H9 (cell line): Measurements from ENCODE around the gene TNFSF4. TPM values are rescaled to one million over a fixed set of nuclear protein-coding genes. Genes with fewer than 3 reads are reported as not detected.

Source experiments
- DNase-seq: peaks from one replicate; pipeline ENCODE4 v3.0.0-alpha.2; 2017
- H2AFZ ChIP-seq: one replicate; pipeline ENCODE4 v1.6.1; 2013; ENCODE audit warnings: mild to moderate bottlenecking, low read length, control low read depth, moderate library complexity
- H2AK5ac ChIP-seq: 2 replicates; pipeline ENCODE4 v1.6.1; 2013; ENCODE audit warnings: low read length, control low read depth, mixed read lengths; ENCODE audit not compliant: insufficient read length
- H2BK120ac ChIP-seq: one replicate; pipeline ENCODE4 v1.6.1; 2013; ENCODE audit warnings: low read depth, mild to moderate bottlenecking, low read length, control low read depth, inconsistent platforms; ENCODE audit not compliant: poor library complexity, severe bottlenecking
- H2BK12ac ChIP-seq: 2 replicates; pipeline ENCODE4 v1.6.1; 2013; ENCODE audit warnings: low read length, control low read depth, mixed read lengths, low read depth; ENCODE audit not compliant: insufficient read length
- H2BK15ac ChIP-seq: 2 replicates; pipeline ENCODE4 v1.6.1; 2013; ENCODE audit warnings: low read depth, low read length, control low read depth
- H2BK20ac ChIP-seq: one replicate; pipeline ENCODE4 v1.6.1; 2013; ENCODE audit warnings: low read depth, mild to moderate bottlenecking, low read length, control low read depth, inconsistent platforms; ENCODE audit not compliant: poor library complexity, severe bottlenecking
- H2BK5ac ChIP-seq: 2 replicates; pipeline ENCODE4 v1.6.1; 2013; ENCODE audit warnings: low read length, control low read depth, mixed read lengths; ENCODE audit not compliant: insufficient read length
- H3K14ac ChIP-seq: 2 replicates; pipeline ENCODE4 v1.6.1; 2013; ENCODE audit warnings: low read length, control low read depth; ENCODE audit not compliant: insufficient read depth
- H3K18ac ChIP-seq: 2 replicates; pipeline ENCODE4 v1.6.1; 2013; ENCODE audit warnings: low read depth, mild to moderate bottlenecking, mixed read lengths, low read length, control low read depth; ENCODE audit not compliant: insufficient read length
- H3K23ac ChIP-seq: 2 replicates; pipeline ENCODE4 v1.6.1; 2013; ENCODE audit warnings: low read length, control low read depth, mixed read lengths, low read depth; ENCODE audit not compliant: insufficient read length
- H3K23me2 ChIP-seq: 2 replicates; pipeline ENCODE4 v1.6.1; 2013; ENCODE audit warnings: low read depth, mild to moderate bottlenecking, mixed read lengths, low read length, control low read depth; ENCODE audit not compliant: insufficient read length, poor library complexity, severe bottlenecking
- H3K27ac ChIP-seq: 2 replicates; pipeline ENCODE4 v1.5.1; 2013; ENCODE audit warnings: low read length, control low read depth, mixed read lengths, low read depth; ENCODE audit not compliant: insufficient read length
- H3K27me3 ChIP-seq: 2 replicates; pipeline ENCODE4 v1.6.1; 2013; ENCODE audit warnings: low read length, control low read depth, inconsistent platforms; ENCODE audit not compliant: insufficient read depth
- H3K4ac ChIP-seq: 2 replicates; pipeline ENCODE4 v1.6.1; 2013; ENCODE audit warnings: low read depth, mild to moderate bottlenecking, control low read depth, inconsistent platforms, low read length, moderate library complexity
- H3K4me1 ChIP-seq: 2 replicates; pipeline ENCODE4 v1.6.1; 2013; ENCODE audit warnings: low read length, control low read depth, inconsistent platforms; ENCODE audit not compliant: insufficient read depth
- H3K4me2 ChIP-seq: 2 replicates; pipeline ENCODE4 v1.6.1; 2013; ENCODE audit warnings: low read length, control low read depth, mixed read lengths; ENCODE audit not compliant: insufficient read length, insufficient read depth
- H3K56ac ChIP-seq: 2 replicates; pipeline ENCODE4 v1.6.1; 2013; ENCODE audit warnings: low read depth, mild to moderate bottlenecking, mixed read lengths, low read length, control low read depth; ENCODE audit not compliant: insufficient read length
- H3K79me1 ChIP-seq: 2 replicates; pipeline ENCODE4 v1.6.1; 2013; ENCODE audit warnings: low read depth, mild to moderate bottlenecking, moderate library complexity, low read length, control low read depth, inconsistent platforms; ENCODE audit not compliant: insufficient read depth, poor library complexity, severe bottlenecking
- H3K79me2 ChIP-seq: 2 replicates; pipeline ENCODE4 v1.6.1; 2013; ENCODE audit warnings: low read length, control low read depth, inconsistent platforms; ENCODE audit not compliant: insufficient read depth
- H3K9ac ChIP-seq: 2 replicates; pipeline ENCODE4 v1.6.1; 2013; ENCODE audit warnings: low read length, control low read depth, mixed read lengths; ENCODE audit not compliant: insufficient read length; ENCODE audit errors: extremely low read depth
- H3K9me3 ChIP-seq: one replicate; pipeline ENCODE4 v1.6.1; 2013; ENCODE audit warnings: low read depth, low read length, inconsistent platforms; ENCODE audit not compliant: control insufficient read depth
- H3T11ph ChIP-seq: one replicate; pipeline ENCODE4 v1.6.1; 2013; ENCODE audit warnings: mild to moderate bottlenecking, low read length, control low read depth, inconsistent platforms
- H4K20me1 ChIP-seq: one replicate; pipeline ENCODE4 v1.6.1; 2013; ENCODE audit not compliant: control insufficient read depth, insufficient read length, insufficient read depth
- H4K5ac ChIP-seq: 2 replicates; pipeline ENCODE4 v1.6.1; 2013; ENCODE audit warnings: low read depth, mild to moderate bottlenecking, mixed read lengths, low read length, control low read depth; ENCODE audit not compliant: insufficient read length
- H4K8ac ChIP-seq: replicated peaks from 2 replicates; pipeline ENCODE4 v1.6.1; 2013; ENCODE audit warnings: low read length, control low read depth, mixed read lengths, low read depth; ENCODE audit not compliant: insufficient read length
- H4K91ac ChIP-seq: 2 replicates; pipeline ENCODE4 v1.6.1; 2013; ENCODE audit warnings: low read depth, mild to moderate bottlenecking, moderate library complexity, mixed read lengths, low read length, control low read depth; ENCODE audit not compliant: insufficient read length
- H3K27ac Mint-ChIP-seq, 3 experiments: 2 replicates in 2 of 3; 3 replicates in 1 of 3; pipeline ENCODE4 v1.8.0; 2020 to 2021; ENCODE audit warnings: mixed read lengths in 3 of 3, mild to moderate bottlenecking in 1 of 3, moderate library complexity in 1 of 3
- H3K27me3 Mint-ChIP-seq: 2 replicates; pipeline ENCODE4 v1.8.0; 2021; ENCODE audit warnings: low read depth, mild to moderate bottlenecking, moderate library complexity, mixed read lengths
- H3K36me3 Mint-ChIP-seq, 3 experiments: 2 replicates in 2 of 3; 3 replicates in 1 of 3; pipeline ENCODE4 v1.8.0; 2020 to 2021; ENCODE audit warnings: low read depth in 3 of 3, mixed read lengths in 3 of 3; ENCODE audit not compliant: insufficient read depth in 1 of 3
- H3K4me1 Mint-ChIP-seq, 2 experiments: 2 replicates each; pipeline ENCODE4 v1.8.0; 2020; ENCODE audit warnings: mixed read lengths in 2 of 2
- H3K4me3 Mint-ChIP-seq, 2 experiments: 2 replicates in 1 of 2; 3 replicates in 1 of 2; pipeline ENCODE4 v1.8.0; 2020 to 2021; ENCODE audit warnings: mild to moderate bottlenecking in 2 of 2, mixed read lengths in 2 of 2, moderate library complexity in 1 of 2
- H3K9me3 Mint-ChIP-seq, 2 experiments: 2 replicates in 1 of 2; 3 replicates in 1 of 2; pipeline ENCODE4 v1.8.0; 2020; ENCODE audit warnings: mild to moderate bottlenecking in 2 of 2, mixed read lengths in 2 of 2, moderate library complexity in 1 of 2
- WGBS: extraction: QIAGEN DNeasy Blood & Tissue Kit; methylation state at CpG from one replicate; pipeline ENCODE4 v1.1.7; 2013; ENCODE audit warnings: missing lambda C conversion rate, low lambda C conversion rate, mixed read lengths; ENCODE audit not compliant: insufficient read length; ENCODE audit errors: extremely low coverage; 5-methylcytosine and 5-hydroxymethylcytosine counted together
- total RNA-seq: library from RNA; stranded (reverse); gene quantifications from 2 replicates; pipeline ENCODE4 v1.2.1, GENCODE V29; 2021
- TF ChIP-seq, protein P1 (sequence below): fragments of 200-600 bp; sonication (generic); conservative IDR thresholded peaks from 3 replicates; pipeline ENCODE4 v1.8.0; 2021; ENCODE audit warnings: antibody characterized with exemption, mild to moderate bottlenecking

The TNFSF4 gene
- total RNA-seq, 1 experiment from 2014 or later: 0.28 TPM

GRCh38 chr1:173210283-173210682, 3.2 kb upstream of the TNFSF4 start:
- no peak overlapping the region for H4K91ac ChIP-seq
- Mint-ChIP-seq H3K27me3 (peaks cover 90% of the 10 kb centered on the region), H3K4me1 (peaks cover 10 to 14% of the 10 kb centered on the region in 2 experiments), H3K36me3 (no peaks in the 10 kb centered on the region), H3K27ac (no peak overlapping the region), H3K9me3 (no peaks in the 10 kb centered on the region; a peak in 1 of 5 replicates), H3K4me3 (no peak overlapping the region)
- no peak overlapping the region for H3K4me2 ChIP-seq
- no peaks in the 10 kb centered on the region for H3K79me1 ChIP-seq
- no peak overlapping the region for H4K5ac ChIP-seq
- no peak overlapping the region for H3K56ac ChIP-seq
- H2BK5ac ChIP-seq: no peak overlapping the region
- WGBS: no CpG with 5 or more reads among the region's 2 CpGs
- H3K27me3 ChIP-seq: peaks cover 14% of the 10 kb centered on the region; the same call in 1 of the 2 replicates
- H3K23ac ChIP-seq: no peak overlapping the region
- no peak overlapping the region for H2BK20ac ChIP-seq
- H2BK120ac ChIP-seq: no peak overlapping the region
- H2BK15ac ChIP-seq: no peak overlapping the region
- no peak for DNase-seq
- H3K4ac ChIP-seq: no peak overlapping the region
- no peaks in the 10 kb centered on the region for H4K20me1 ChIP-seq
- H3K79me2 ChIP-seq: no peaks in the 10 kb centered on the region
- no peak overlapping the region for H3T11ph ChIP-seq
- H2AFZ ChIP-seq: no peak overlapping the region
- no peak overlapping the region for H3K9ac ChIP-seq
- H2AK5ac ChIP-seq: no peak overlapping the region
- no peak overlapping the region for H3K18ac ChIP-seq
- no peaks in the 10 kb centered on the region for H3K9me3 ChIP-seq
- H4K8ac ChIP-seq: no peak overlapping the region
- TF ChIP-seq, protein P1, sequence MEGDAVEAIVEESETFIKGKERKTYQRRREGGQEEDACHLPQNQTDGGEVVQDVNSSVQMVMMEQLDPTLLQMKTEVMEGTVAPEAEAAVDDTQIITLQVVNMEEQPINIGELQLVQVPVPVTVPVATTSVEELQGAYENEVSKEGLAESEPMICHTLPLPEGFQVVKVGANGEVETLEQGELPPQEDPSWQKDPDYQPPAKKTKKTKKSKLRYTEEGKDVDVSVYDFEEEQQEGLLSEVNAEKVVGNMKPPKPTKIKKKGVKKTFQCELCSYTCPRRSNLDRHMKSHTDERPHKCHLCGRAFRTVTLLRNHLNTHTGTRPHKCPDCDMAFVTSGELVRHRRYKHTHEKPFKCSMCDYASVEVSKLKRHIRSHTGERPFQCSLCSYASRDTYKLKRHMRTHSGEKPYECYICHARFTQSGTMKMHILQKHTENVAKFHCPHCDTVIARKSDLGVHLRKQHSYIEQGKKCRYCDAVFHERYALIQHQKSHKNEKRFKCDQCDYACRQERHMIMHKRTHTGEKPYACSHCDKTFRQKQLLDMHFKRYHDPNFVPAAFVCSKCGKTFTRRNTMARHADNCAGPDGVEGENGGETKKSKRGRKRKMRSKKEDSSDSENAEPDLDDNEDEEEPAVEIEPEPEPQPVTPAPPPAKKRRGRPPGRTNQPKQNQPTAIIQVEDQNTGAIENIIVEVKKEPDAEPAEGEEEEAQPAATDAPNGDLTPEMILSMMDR: no peak
- H3K4me1 ChIP-seq: no peaks in the 10 kb centered on the region
- H2BK12ac ChIP-seq: no peak overlapping the region
- no peak overlapping the region for H3K27ac ChIP-seq
- H3K23me2 ChIP-seq: no peaks in the 10 kb centered on the region
- no peak overlapping the region for H3K14ac ChIP-seq
